ENCODE results near the gene PTPRD.

Gene PTPRD

DNA sequence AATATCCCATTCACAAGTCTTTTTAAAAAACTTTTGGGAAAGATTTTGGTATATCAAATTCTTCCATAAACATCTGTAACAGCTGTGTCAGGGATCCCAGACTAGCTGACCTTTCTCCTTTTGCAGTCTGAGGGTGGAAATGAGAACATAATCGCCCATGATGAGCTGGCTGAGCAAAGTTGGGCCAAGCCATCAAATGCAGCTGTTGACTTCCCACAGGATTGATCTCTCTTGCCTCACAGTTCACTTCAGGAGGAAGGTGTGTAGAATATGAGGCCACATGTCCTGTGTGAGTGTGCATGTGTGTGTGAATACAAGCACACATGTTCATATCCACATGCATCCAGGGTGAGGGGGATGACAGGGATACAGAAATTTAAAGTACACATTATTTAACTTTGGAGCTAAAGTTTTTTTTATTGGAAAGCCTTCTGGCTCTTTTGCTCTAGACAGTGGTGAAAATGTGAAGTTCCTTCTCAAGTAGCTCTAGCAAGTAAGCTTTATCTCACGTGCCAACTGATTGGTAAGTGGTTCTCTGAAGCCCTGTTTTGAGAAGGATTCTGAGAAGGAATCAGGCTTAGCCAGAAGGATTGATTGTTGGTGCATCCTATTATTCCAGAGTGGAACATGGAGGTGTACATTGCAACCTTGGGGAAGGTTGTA, 2344.5 kb downstream of the PTPRD start:
- no peak for DNase-seq (ENCODE audit: low read depth in 2 of 2)

- no peak for DNase-seq (ENCODE audit: low read depth in 2 of 2)
Observed at GRCh38 chr9:8267636-8268035, 2345.2 kb downstream of the PTPRD start.

DNA sequence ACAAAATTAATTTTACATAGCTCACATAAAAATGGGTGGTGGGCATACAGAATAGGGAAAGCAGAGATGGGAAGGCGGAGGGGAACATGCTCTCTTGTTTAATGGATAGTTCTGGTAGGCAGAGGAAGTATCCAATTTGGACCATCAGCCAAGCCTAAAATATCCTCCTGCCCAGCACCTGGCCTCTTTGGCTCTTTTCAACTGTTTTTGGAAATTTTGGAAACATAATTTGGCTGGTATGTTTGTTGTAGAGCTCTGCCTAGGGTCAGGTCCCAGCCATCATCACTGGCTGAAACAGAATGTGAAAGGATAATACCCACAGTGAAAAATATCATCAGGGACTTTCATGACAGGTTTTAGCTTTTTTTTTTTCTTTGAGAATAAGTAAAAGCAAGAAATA, 2345.9 kb downstream of the PTPRD start:
- no peak for DNase-seq (ENCODE audit: low read depth in 2 of 2)

DNA sequence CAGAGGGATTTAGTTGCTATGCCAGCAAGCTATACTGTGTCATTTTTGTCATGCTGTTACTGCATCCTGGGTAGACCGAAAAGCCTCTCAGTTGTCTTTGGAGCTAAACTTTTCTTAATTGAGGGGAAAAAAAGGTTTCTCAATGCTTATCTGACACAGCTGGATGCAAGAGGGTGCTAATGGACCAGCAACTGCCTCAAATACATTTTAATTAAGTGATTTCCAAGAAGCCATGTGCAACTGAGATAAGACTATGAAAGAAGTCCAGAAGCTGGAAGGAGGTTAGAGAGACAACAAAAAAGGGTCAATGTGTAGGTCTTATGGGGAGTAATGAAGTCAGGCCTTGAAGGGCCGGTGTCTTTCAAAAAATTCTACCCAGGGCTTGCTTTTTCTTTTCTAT, 2347.5 kb downstream of the PTPRD start:
- DNase-seq (ENCODE audit: low read depth in 2 of 2): no peak
